ENCODE data around the gene GSTM2. TPM values are rescaled to one million over a fixed set of nuclear protein-coding genes. Genes with fewer than 3 reads are reported as not detected.
"Not testable (repeated sequence)": the region's sequence is repeated elsewhere in the genome, so short reads cannot be mapped to it uniquely, and the experiment has no call there.

GSTM2 gene
- total and polyA plus RNA-seq, 2 donors (not counting 3 experiments of a cell fraction or from before 2014, with no cell fraction given), result 21.5 to 23.6 TPM

- CTCF ChIA-PET, result interaction anchor here (2.0 kb wide), 2 partner anchors 66 to 160 kb away, joined by 4 to 9 read pairs; no protein-coding TSS in a partner anchor
- no peak for FAIRE-seq
Measured at GRCh38 chr1:109705411-109705810, 37.6 kb downstream of the GSTM2 start.

DNA sequence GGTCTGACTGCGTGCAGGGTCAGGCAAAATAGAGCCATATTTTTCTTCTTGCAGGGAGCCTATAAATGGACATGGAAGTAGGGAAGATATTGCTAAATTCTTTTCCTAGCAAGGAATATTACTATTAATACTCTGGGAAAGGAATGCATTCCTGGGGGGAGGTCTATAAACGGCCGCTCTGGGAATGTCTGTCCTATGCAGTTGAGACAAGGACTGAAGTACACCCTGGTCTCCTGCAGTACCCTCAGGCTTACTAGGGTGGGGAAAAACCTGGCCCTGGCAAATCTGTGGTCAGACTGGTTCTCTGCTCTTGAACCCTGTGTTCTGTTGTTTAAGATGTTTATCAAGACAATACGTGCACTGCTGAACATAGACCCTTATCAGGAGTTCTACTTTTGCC is 41.1 kb downstream of the GSTM2 start:
- H3K27ac ChIP-seq (ENCODE audit: insufficient read depth, low read depth, low read length); H3K9ac ChIP-seq (replicated peaks; ENCODE audit: extremely low read depth, insufficient read depth, low read length); H3K9me1 ChIP-seq (replicated peaks; ENCODE audit: control insufficient read depth, extremely low read depth, insufficient read depth, low read length); FAIRE-seq; H3K4me3 ChIP-seq (replicated peaks in 1 of 3; ENCODE audit: insufficient read depth in 1 of 3, low read depth in 1 of 3, low read length in 3 of 3); DNase-seq (ENCODE audit: low read depth, low spot score); H2AFZ ChIP-seq (ENCODE audit: low read depth, low read length); H4K20me1 ChIP-seq (replicated peaks; ENCODE audit: control insufficient read depth, extremely low read depth, insufficient read depth, low read length); H3K9me3 ChIP-seq (replicated peaks; ENCODE audit: control insufficient read depth, insufficient read depth, low read length); intact Hi-C loops (cut with micrococcal nuclease); H3K27me3 ChIP-seq (ENCODE audit: control insufficient read depth in 2 of 2, insufficient read depth in 2 of 2, low read length in 2 of 2); H3K4me1 ChIP-seq (ENCODE audit: control insufficient read depth, extremely low read depth, insufficient read depth, low read length); H3K4me2 ChIP-seq (ENCODE audit: insufficient read depth, low read length); H3K36me3 ChIP-seq (ENCODE audit: control insufficient read depth in 2 of 2, extremely low read depth in 1 of 2, insufficient read depth in 2 of 2, low read length in 2 of 2); CTCF ChIA-PET; dilution Hi-C loops (cut with MboI; ENCODE audit: extremely low pct_ligation_motif_present, low sequenced_read_pairs); H3K79me2 ChIP-seq (ENCODE audit: control insufficient read depth, insufficient read depth, low read length); POLR2A ChIA-PET; BruUV-seq (replicated peaks): not testable (repeated sequence)

More at GRCh38 chr1:109705411-109705810, 37.6 kb downstream of the GSTM2 start:
- no peak for TF ChIP-seq GATA2 (IDR thresholded peaks at IDR 0.05; ENCODE audit: insufficient read depth, insufficient read length, low read depth, low read length)
- TF ChIP-seq JUN (IDR thresholded peaks at IDR 0.05; ENCODE audit: borderline replicate concordance, insufficient read depth, insufficient read length, low read depth), result no peak
- no peak for TF ChIP-seq EZH2 (IDR thresholded peaks at IDR 0.05; ENCODE audit: borderline replicate concordance, low read depth, low read length, severe bottlenecking)
- TF ChIP-seq MAX (IDR thresholded peaks at IDR 0.05; ENCODE audit: insufficient read depth, insufficient read length), result no peak
- TF ChIP-seq POLR2AphosphoS5 (IDR thresholded peaks at IDR 0.05; ENCODE audit: insufficient read depth, low read depth, low read length), result no peak
- no peak for TF ChIP-seq MYC (IDR thresholded peaks at IDR 0.05; ENCODE audit: low read depth, low read length)
- TF ChIP-seq, protein P1, sequence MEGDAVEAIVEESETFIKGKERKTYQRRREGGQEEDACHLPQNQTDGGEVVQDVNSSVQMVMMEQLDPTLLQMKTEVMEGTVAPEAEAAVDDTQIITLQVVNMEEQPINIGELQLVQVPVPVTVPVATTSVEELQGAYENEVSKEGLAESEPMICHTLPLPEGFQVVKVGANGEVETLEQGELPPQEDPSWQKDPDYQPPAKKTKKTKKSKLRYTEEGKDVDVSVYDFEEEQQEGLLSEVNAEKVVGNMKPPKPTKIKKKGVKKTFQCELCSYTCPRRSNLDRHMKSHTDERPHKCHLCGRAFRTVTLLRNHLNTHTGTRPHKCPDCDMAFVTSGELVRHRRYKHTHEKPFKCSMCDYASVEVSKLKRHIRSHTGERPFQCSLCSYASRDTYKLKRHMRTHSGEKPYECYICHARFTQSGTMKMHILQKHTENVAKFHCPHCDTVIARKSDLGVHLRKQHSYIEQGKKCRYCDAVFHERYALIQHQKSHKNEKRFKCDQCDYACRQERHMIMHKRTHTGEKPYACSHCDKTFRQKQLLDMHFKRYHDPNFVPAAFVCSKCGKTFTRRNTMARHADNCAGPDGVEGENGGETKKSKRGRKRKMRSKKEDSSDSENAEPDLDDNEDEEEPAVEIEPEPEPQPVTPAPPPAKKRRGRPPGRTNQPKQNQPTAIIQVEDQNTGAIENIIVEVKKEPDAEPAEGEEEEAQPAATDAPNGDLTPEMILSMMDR (IDR thresholded peaks at IDR 0.05; ENCODE audit: extremely low read depth in 1 of 2, insufficient read depth in 1 of 2, low read depth in 1 of 2, low read length in 2 of 2), result no peak
- no peak for TF ChIP-seq FOS (IDR thresholded peaks at IDR 0.05; ENCODE audit: borderline replicate concordance, insufficient read depth, low read length)
- no peak for TF ChIP-seq POLR2A (IDR thresholded peaks at IDR 0.05; ENCODE audit: low read depth, low read length)
- H2AFZ ChIP-seq (ENCODE audit: low read depth, low read length), result no peak overlapping the region
- no peak overlapping the region for H3K4me2 ChIP-seq (ENCODE audit: insufficient read depth, low read length)
- H3K9me1 ChIP-seq (replicated peaks; ENCODE audit: control insufficient read depth, extremely low read depth, insufficient read depth, low read length), result no peaks in the 10 kb centered on the region
- H3K27ac ChIP-seq (ENCODE audit: insufficient read depth, low read depth, low read length), result no peak overlapping the region
- H3K9ac ChIP-seq (replicated peaks; ENCODE audit: extremely low read depth, insufficient read depth, low read length), result no peak overlapping the region
- H3K4me1 ChIP-seq (ENCODE audit: control insufficient read depth, extremely low read depth, insufficient read depth, low read length), result no peaks in the 10 kb centered on the region
- H4K20me1 ChIP-seq (replicated peaks; ENCODE audit: control insufficient read depth, extremely low read depth, insufficient read depth, low read length), result no peaks in the 10 kb centered on the region
- intact Hi-C loops (cut with micrococcal nuclease), result no loop called here
- no TSS peak for BruUV-seq (replicated peaks)
- no peaks in the 10 kb centered on the region for H3K36me3 ChIP-seq (ENCODE audit: control insufficient read depth in 2 of 2, extremely low read depth in 1 of 2, insufficient read depth in 2 of 2, low read length in 2 of 2)
- POLR2A ChIA-PET, result no interaction called here
- H3K9me3 ChIP-seq (replicated peaks; ENCODE audit: control insufficient read depth, insufficient read depth, low read length), result no peaks in the 10 kb centered on the region
- dilution Hi-C loops (cut with MboI; ENCODE audit: extremely low pct_ligation_motif_present, low sequenced_read_pairs), result no loop called here
- H3K27me3 ChIP-seq (ENCODE audit: control insufficient read depth in 2 of 2, insufficient read depth in 2 of 2, low read length in 2 of 2), result peaks cover 0 to 4% of the 10 kb centered on the region in 2 experiments
- no peak overlapping the region for H3K4me3 ChIP-seq (replicated peaks in 1 of 3; ENCODE audit: insufficient read depth in 1 of 3, low read depth in 1 of 3, low read length in 3 of 3)
- no peak for DNase-seq (ENCODE audit: low read depth, low spot score)
- H3K79me2 ChIP-seq (ENCODE audit: control insufficient read depth, insufficient read depth, low read length), result no peaks in the 10 kb centered on the region

DNA sequence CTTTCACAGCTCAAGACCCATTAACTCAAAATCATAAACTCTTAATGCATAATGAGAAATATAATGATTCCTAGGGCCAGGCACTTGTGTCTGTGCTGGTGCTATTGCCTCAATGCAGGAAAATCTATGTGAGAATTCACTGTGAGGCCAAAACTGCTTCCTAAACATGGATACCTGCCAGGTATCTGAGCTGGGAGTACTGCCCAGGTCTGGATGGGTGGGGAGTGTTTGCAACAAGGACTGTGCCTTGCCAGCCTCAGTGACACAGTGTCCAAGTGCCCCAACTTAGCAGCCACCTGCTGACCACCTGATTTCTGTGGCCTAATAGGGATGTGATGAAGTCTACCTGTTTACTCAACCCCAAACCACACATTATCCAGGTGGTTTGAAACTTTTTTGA is 42.0 kb downstream of the GSTM2 start:
- FAIRE-seq; H3K9me1 ChIP-seq (replicated peaks; ENCODE audit: control insufficient read depth, extremely low read depth, insufficient read depth, low read length); H3K4me2 ChIP-seq (ENCODE audit: insufficient read depth, low read length); H3K79me2 ChIP-seq (ENCODE audit: control insufficient read depth, insufficient read depth, low read length); intact Hi-C loops (cut with micrococcal nuclease); H3K36me3 ChIP-seq (ENCODE audit: control insufficient read depth in 2 of 2, extremely low read depth in 1 of 2, insufficient read depth in 2 of 2, low read length in 2 of 2); H3K27me3 ChIP-seq (ENCODE audit: control insufficient read depth in 2 of 2, insufficient read depth in 2 of 2, low read length in 2 of 2); DNase-seq (ENCODE audit: low read depth, low spot score); dilution Hi-C loops (cut with MboI; ENCODE audit: extremely low pct_ligation_motif_present, low sequenced_read_pairs); BruUV-seq (replicated peaks); POLR2A ChIA-PET; H3K9me3 ChIP-seq (replicated peaks; ENCODE audit: control insufficient read depth, insufficient read depth, low read length); H3K27ac ChIP-seq (ENCODE audit: insufficient read depth, low read depth, low read length); CTCF ChIA-PET; H2AFZ ChIP-seq (ENCODE audit: low read depth, low read length); H4K20me1 ChIP-seq (replicated peaks; ENCODE audit: control insufficient read depth, extremely low read depth, insufficient read depth, low read length); H3K4me3 ChIP-seq (replicated peaks in 1 of 3; ENCODE audit: insufficient read depth in 1 of 3, low read depth in 1 of 3, low read length in 3 of 3); H3K4me1 ChIP-seq (ENCODE audit: control insufficient read depth, extremely low read depth, insufficient read depth, low read length); H3K9ac ChIP-seq (replicated peaks; ENCODE audit: extremely low read depth, insufficient read depth, low read length): not testable (repeated sequence)
